Heart left ventricle (tissue), 13 donors: ENCODE measurements around the gene PDZD7.

Experiments used
- CTCF ChIP-seq, 12 donors: fragments of 200-600 bp; sonication (generic) in 4 of 12; IDR thresholded peaks; one replicate each; pipeline versions ENCODE4 v1.5.0 to v1.8.0; 2018 to 2022; ENCODE audit warnings: antibody characterized with exemption in 12 of 12, mild to moderate bottlenecking in 5 of 12
- POLR2A ChIP-seq, 2 donors: fragments of 450-650 bp; IDR thresholded peaks; one replicate each; pipeline ENCODE4 v1.6.1; 2017; ENCODE audit warnings: antibody characterized with exemption in 2 of 2, mild to moderate bottlenecking in 2 of 2, moderate library complexity in 2 of 2
- donor health status: ischemic (EF 13 %, LVEDD 7.1; RV severe dilation, severe dysfunction).
- donor health status: DM: no; HTN: yes; CAD: no.
- donor health status: DM: no; HTN: no; CAD: no.
- donor health status: ischemic (EF 25% LVEDD 6.9; RV normal size, moderate dysfunction).
- donor health status: ischemic (EF 25% LVEDD 5.7; RV mildly dilated, moderate dysfunction).
- donor health status: ischemic (EF 35%, LVEDD 5.7; RV mildly dilated, moderate dysfunction).
- donor health status: nonischemic (EF 11% LVEDD 7.7; RV severe dilation, severe dysfunction).
- donor health status: DM: yes; HTN: yes; CAD: no.
- donor health status: PGD.
- donor health status: ischemic (EF 29% LVEDD 5.4; RV normal size, mild dysfunction).
- donor health status: nonischemic (EF 23%, LVEDD 6.1; RV moderate dilation, normal function).

- TF ChIP-seq CTCF (IDR thresholded peaks at IDR 0.05) (no peak), POLR2A (IDR thresholded peaks at IDR 0.05) (no peak)
Observed at GRCh38 chr10:101053516-101053915, 22.6 kb upstream of the PDZD7 start.
